Measurements from ENCODE around the gene PTP4A1. TPM values are rescaled to one million over a fixed set of nuclear protein-coding genes. Genes with fewer than 3 reads are reported as not detected.

The PTP4A1 gene
- total RNA-seq, 1 experiment from 2014 or later = 71.0 TPM

DNA sequence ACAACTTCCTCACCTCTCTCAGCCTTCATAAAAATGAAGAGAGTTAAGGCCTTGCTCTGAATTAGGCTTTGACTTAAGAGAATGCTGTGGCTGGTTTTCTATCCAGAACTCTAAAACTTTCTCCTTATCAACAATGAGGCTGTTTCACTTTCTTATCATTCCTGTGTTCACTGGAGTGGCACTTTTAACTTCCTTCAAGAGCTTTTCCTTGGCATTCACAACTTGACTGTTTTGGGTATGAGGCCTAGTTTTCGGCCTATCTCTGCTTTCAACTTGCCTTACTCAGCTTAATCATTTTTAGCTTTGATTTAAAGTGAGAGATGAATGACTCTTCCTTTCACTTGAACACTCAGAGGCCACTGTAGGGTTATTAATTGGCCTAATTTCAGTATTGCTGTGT is 4.3 kb upstream of the PTP4A1 start:
- no peaks in the 10 kb centered on the region; the same call in 1 of the 2 replicates for H3K36me3 ChIP-seq (ENCODE audit: control insufficient read depth, insufficient read depth, low read length)
- peaks cover 11% of the 10 kb centered on the region for H3K4me1 ChIP-seq (ENCODE audit: control insufficient read depth, insufficient read depth, low read length)
- TF ChIP-seq TCF7L2 (IDR thresholded peaks at IDR 0.05; ENCODE audit: low read depth, low read length) (no peak), POLR2AphosphoS5 (IDR thresholded peaks at IDR 0.05; ENCODE audit: low read depth, low read length) (no peak)
- DNase-seq (ENCODE audit: low read depth, low spot score) (no peak), ATAC-seq (no peak)
- H3K27me3 ChIP-seq (ENCODE audit: control insufficient read depth, insufficient read depth, low read length) = peaks cover 4% of the 10 kb centered on the region; the same call in 1 of the 2 replicates
- no peak overlapping the region for H3K27ac ChIP-seq (ENCODE audit: low read length)
- H3K9me3 ChIP-seq (ENCODE audit: control insufficient read depth, insufficient read depth, low read depth, low read length) = 0 out of 2 replicates have a peak, but pooled peaks cover 5% of the 10 kb centered on the region
- POLR2A ChIA-PET = interaction anchor here (0.5 kb wide), 1 partner anchor 205 kb away, joined by 4 read pairs; no protein-coding TSS in a partner anchor
- intact Hi-C loops (cut with micrococcal nuclease; ENCODE audit: unreplicated experiment) = no loop called here
- no peak overlapping the region for H3K4me3 ChIP-seq (ENCODE audit: low read depth in 2 of 2, low read length in 2 of 2)
- CTCF ChIA-PET = interaction anchor here (0.6 kb wide), 1 partner anchor 257 kb away, joined by 3 read pairs; no protein-coding TSS in a partner anchor
- BruUV-seq (replicated peaks) = no TSS peak
- in situ Hi-C loops (cut with HindIII; ENCODE audit: low pct_unique_long_range_greater_than_20kb, low sequenced_read_pairs) = no loop called here

DNA sequence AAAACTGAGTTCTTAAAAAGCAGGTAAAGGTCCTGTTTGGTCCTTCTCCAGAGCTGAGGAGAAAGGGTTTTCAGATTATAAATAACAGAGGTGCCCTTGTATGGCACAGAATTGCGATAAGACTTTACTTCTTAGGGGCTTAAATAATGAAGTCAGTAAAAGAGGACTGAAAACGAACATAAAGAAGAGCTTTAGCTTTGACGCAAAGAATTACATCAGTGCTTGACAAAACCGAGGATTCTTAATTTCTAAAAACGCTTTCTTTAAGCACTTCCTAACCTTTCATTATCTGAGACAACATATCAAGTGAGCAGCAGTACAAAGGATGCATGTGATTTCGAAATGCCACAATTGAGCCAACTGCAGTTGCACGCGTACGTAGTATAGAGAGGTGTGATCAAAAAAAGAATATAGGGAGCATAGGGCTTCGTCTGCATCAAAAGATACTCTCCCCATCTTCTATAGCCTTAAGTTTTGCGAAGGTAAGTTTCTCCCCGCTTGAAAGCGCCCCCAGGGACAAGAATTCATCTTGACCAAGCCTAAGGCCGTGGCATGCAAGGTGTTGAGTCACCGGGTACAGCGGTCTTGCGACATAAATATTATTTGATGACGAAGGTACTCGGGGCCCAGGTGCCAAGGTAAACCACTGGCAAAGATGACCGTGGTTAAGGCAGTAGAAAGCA is 778 bp upstream of the PTP4A1 start:
- ChIA-PET POLR2A (no interaction called here), CTCF (no interaction called here)
- peak; percentile 15 for ATAC-seq
- H3K27ac ChIP-seq (ENCODE audit: low read length) = peak overlapping the region; percentile 98
- BruUV-seq (replicated peaks) = no TSS peak
- TF ChIP-seq, protein P1, sequence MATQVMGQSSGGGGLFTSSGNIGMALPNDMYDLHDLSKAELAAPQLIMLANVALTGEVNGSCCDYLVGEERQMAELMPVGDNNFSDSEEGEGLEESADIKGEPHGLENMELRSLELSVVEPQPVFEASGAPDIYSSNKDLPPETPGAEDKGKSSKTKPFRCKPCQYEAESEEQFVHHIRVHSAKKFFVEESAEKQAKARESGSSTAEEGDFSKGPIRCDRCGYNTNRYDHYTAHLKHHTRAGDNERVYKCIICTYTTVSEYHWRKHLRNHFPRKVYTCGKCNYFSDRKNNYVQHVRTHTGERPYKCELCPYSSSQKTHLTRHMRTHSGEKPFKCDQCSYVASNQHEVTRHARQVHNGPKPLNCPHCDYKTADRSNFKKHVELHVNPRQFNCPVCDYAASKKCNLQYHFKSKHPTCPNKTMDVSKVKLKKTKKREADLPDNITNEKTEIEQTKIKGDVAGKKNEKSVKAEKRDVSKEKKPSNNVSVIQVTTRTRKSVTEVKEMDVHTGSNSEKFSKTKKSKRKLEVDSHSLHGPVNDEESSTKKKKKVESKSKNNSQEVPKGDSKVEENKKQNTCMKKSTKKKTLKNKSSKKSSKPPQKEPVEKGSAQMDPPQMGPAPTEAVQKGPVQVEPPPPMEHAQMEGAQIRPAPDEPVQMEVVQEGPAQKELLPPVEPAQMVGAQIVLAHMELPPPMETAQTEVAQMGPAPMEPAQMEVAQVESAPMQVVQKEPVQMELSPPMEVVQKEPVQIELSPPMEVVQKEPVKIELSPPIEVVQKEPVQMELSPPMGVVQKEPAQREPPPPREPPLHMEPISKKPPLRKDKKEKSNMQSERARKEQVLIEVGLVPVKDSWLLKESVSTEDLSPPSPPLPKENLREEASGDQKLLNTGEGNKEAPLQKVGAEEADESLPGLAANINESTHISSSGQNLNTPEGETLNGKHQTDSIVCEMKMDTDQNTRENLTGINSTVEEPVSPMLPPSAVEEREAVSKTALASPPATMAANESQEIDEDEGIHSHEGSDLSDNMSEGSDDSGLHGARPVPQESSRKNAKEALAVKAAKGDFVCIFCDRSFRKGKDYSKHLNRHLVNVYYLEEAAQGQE (IDR thresholded peaks at IDR 0.05; ENCODE audit: insufficient read depth in 1 of 2, low read depth in 2 of 2, low read length in 1 of 2) = no peak
- TF ChIP-seq SIN3A (IDR thresholded peaks at IDR 0.05; ENCODE audit: borderline replicate concordance, insufficient read depth, low read depth, low read length) = no peak
- no peak for TF ChIP-seq TCF7L2 (IDR thresholded peaks at IDR 0.05; ENCODE audit: low read depth, low read length)
- TF ChIP-seq POLR2AphosphoS5 (IDR thresholded peaks at IDR 0.05; ENCODE audit: low read depth, low read length) = no peak
- TF ChIP-seq, protein P2, sequence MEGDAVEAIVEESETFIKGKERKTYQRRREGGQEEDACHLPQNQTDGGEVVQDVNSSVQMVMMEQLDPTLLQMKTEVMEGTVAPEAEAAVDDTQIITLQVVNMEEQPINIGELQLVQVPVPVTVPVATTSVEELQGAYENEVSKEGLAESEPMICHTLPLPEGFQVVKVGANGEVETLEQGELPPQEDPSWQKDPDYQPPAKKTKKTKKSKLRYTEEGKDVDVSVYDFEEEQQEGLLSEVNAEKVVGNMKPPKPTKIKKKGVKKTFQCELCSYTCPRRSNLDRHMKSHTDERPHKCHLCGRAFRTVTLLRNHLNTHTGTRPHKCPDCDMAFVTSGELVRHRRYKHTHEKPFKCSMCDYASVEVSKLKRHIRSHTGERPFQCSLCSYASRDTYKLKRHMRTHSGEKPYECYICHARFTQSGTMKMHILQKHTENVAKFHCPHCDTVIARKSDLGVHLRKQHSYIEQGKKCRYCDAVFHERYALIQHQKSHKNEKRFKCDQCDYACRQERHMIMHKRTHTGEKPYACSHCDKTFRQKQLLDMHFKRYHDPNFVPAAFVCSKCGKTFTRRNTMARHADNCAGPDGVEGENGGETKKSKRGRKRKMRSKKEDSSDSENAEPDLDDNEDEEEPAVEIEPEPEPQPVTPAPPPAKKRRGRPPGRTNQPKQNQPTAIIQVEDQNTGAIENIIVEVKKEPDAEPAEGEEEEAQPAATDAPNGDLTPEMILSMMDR (IDR thresholded peaks at IDR 0.05) = no peak
- H3K4me3 ChIP-seq (ENCODE audit: low read depth in 2 of 2, low read length in 2 of 2) = peak overlapping the region; percentile 79 to 82
- peaks cover 3% of the 10 kb centered on the region for H3K36me3 ChIP-seq (ENCODE audit: control insufficient read depth, insufficient read depth, low read length)
- peak; percentile 67 for DNase-seq (ENCODE audit: low read depth, low spot score)
- no peaks in the 10 kb centered on the region; the same call in 1 of the 2 replicates for H3K27me3 ChIP-seq (ENCODE audit: control insufficient read depth, insufficient read depth, low read length)
- 0 out of 2 replicates have a peak, but pooled peaks cover 5% of the 10 kb centered on the region for H3K9me3 ChIP-seq (ENCODE audit: control insufficient read depth, insufficient read depth, low read depth, low read length)
- intact Hi-C loops (cut with micrococcal nuclease; ENCODE audit: unreplicated experiment) (loop anchor here (5.0 kb wide), 1 partner anchor 219 kb away; no protein-coding TSS in a partner anchor), in situ Hi-C loops (cut with HindIII; ENCODE audit: low pct_unique_long_range_greater_than_20kb, low sequenced_read_pairs) (loop anchor here (5.0 kb wide), 1 partner anchor 44 kb away; no protein-coding TSS in a partner anchor)
- peaks cover 22% of the 10 kb centered on the region for H3K4me1 ChIP-seq (ENCODE audit: control insufficient read depth, insufficient read depth, low read length)

DNA sequence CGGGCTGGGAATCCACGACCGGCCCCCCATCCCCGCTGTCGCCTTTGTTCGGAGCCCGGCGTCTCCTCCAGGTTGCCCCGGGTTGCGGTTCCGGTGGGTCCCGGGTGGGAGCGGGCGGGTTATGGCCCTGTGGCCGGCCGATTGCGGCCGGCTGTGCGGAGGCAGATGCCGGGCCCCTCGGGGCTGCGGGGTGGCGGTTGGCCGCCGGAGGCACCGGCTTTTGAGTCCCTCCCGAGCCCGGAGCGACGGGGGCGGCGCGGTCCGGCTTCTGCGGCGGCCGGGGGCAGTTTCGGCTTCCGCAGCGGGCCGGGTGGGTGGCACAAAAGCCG is 431 bp downstream of the PTP4A1 start:
- H3K27me3 ChIP-seq (ENCODE audit: control insufficient read depth, insufficient read depth, low read length) = no peaks in the 10 kb centered on the region; the same call in 1 of the 2 replicates
- DNase-seq (ENCODE audit: low read depth, low spot score) (no peak), ATAC-seq (peak; percentile 8)
- no peaks in the 10 kb centered on the region for H3K9me3 ChIP-seq (ENCODE audit: control insufficient read depth, insufficient read depth, low read depth, low read length)
- peak overlapping the region; percentile 82 to 85 for H3K4me3 ChIP-seq (ENCODE audit: low read depth in 2 of 2, low read length in 2 of 2)
- peak overlapping the region; percentile 92 for H3K27ac ChIP-seq (ENCODE audit: low read length)
- TF ChIP-seq TCF7L2 (IDR thresholded peaks at IDR 0.05; ENCODE audit: low read depth, low read length) = no peak
- no peak for TF ChIP-seq SIN3A (IDR thresholded peaks at IDR 0.05; ENCODE audit: borderline replicate concordance, insufficient read depth, low read depth, low read length)
- TF ChIP-seq, protein P2 (IDR thresholded peaks at IDR 0.05) = no peak
- TF ChIP-seq, protein P1 (IDR thresholded peaks at IDR 0.05; ENCODE audit: insufficient read depth in 1 of 2, low read depth in 2 of 2, low read length in 1 of 2) = no peak
- TF ChIP-seq POLR2AphosphoS5 (IDR thresholded peaks at IDR 0.05; ENCODE audit: low read depth, low read length) = no peak
- no TSS peak for BruUV-seq (replicated peaks)
- POLR2A ChIA-PET = no interaction called here
- intact Hi-C loops (cut with micrococcal nuclease; ENCODE audit: unreplicated experiment) = loop anchor here (5.0 kb wide), 1 partner anchor 220 kb away; no protein-coding TSS in a partner anchor
- CTCF ChIA-PET = no interaction called here
- in situ Hi-C loops (cut with HindIII; ENCODE audit: low pct_unique_long_range_greater_than_20kb, low sequenced_read_pairs) = loop anchor here (5.0 kb wide), 1 partner anchor 45 kb away; no protein-coding TSS in a partner anchor
- H3K4me1 ChIP-seq (ENCODE audit: control insufficient read depth, insufficient read depth, low read length) = peaks cover 22% of the 10 kb centered on the region
- peaks cover 13% of the 10 kb centered on the region for H3K36me3 ChIP-seq (ENCODE audit: control insufficient read depth, insufficient read depth, low read length)

All from Panc1 (cell line).